HEK293 (cell line): ENCODE measurements around the gene TNIP3.

Experiments used
- CTCF ChIA-PET: fragments of 350-600 bp; formaldehyde crosslinking; extraction: SDS; loops from one replicate; lab custom pipeline; 2021; ENCODE audit warnings: antibody characterized with exemption; lab: Yijun Ruan, JAX
- POLR2A ChIA-PET: fragments of 300-600 bp; formaldehyde crosslinking; extraction: SDS; loops from one replicate; lab custom pipeline; 2020; ENCODE audit warnings: antibody characterized with exemption, inconsistent platforms; lab: Yijun Ruan, JAX
- H3K27ac ChIP-seq: fragments of 200-500 bp; sonication (Bioruptor generic); 2 replicates; pipeline ENCODE4 v1.5.1; 2014; ENCODE audit warnings: low read depth, low read length, control low read depth, inconsistent platforms; ENCODE audit errors: extremely low read depth
- H3K36me3 ChIP-seq, 2 experiments: fragments of 200-500 bp in 1 of 2; sonication (Bioruptor generic) in 1 of 2; 1 replicate in 1 of 2; 2 replicates in 1 of 2; pipeline ENCODE4 v1.5.1; 2014 to 2017; ENCODE audit warnings: inconsistent platforms in 2 of 2, low read length in 2 of 2; ENCODE audit not compliant: control insufficient read depth in 2 of 2, insufficient read depth in 1 of 2
- H3K4me1 ChIP-seq: fragments of 200-500 bp; sonication (Bioruptor generic); 2 replicates; pipeline ENCODE4 v1.5.1; 2014; ENCODE audit warnings: mild to moderate bottlenecking, low read length, inconsistent platforms; ENCODE audit not compliant: control insufficient read depth, insufficient read depth
- H3K4me3 ChIP-seq: 2 replicates; pipeline ENCODE4 v1.5.1; 2011; ENCODE audit warnings: low read depth, mild to moderate bottlenecking, control low read depth, low read length, moderate library complexity
- H3K9me3 ChIP-seq: fragments of 200-500 bp; sonication (Bioruptor generic); 2 replicates; pipeline ENCODE4 v1.5.1; 2014; ENCODE audit warnings: low read depth, low read length, inconsistent platforms; ENCODE audit not compliant: control insufficient read depth, insufficient read depth
- HOXC10 ChIP-seq: sonication (generic); formaldehyde crosslinking; IDR thresholded peaks from 2 replicates; pipeline ENCODE4 v1.8.1; 2023; ENCODE audit warnings: mild to moderate bottlenecking, missing genetic modification reagents
- IKZF3 ChIP-seq: fragments of 450-650 bp; IDR thresholded peaks from 2 replicates; pipeline ENCODE4 v1.5.0; 2018; ENCODE audit warnings: missing biosample characterization, mild to moderate bottlenecking, missing genetic modification characterization, moderate library complexity
- KLF17 ChIP-seq: fragments of 450-650 bp; formaldehyde crosslinking; IDR thresholded peaks from 2 replicates; pipeline ENCODE4 v1.5.1; 2016; ENCODE audit warnings: missing biosample characterization, missing genetic modification characterization
- KLF8 ChIP-seq: fragments of 450-650 bp; formaldehyde crosslinking; IDR thresholded peaks from 2 replicates; pipeline ENCODE4 v1.5.1; 2016; ENCODE audit warnings: missing biosample characterization, missing genetic modification characterization
- PBX3 ChIP-seq: sonication (generic); formaldehyde crosslinking; IDR thresholded peaks from 2 replicates; pipeline ENCODE4 v1.8.1; 2022; ENCODE audit warnings: mild to moderate bottlenecking, moderate library complexity, missing genetic modification reagents
- PRDM10 ChIP-seq: fragments of 450-650 bp; formaldehyde crosslinking; IDR thresholded peaks from 2 replicates; pipeline ENCODE4 v1.5.1; 2016; ENCODE audit warnings: missing biosample characterization, missing genetic modification characterization
- PRDM4 ChIP-seq: fragments of 450-650 bp; formaldehyde crosslinking; IDR thresholded peaks from 2 replicates; pipeline ENCODE4 v1.5.1; 2017; ENCODE audit warnings: missing biosample characterization, missing genetic modification characterization
- WT1 ChIP-seq: fragments of 450-650 bp; formaldehyde crosslinking; IDR thresholded peaks from 2 replicates; pipeline ENCODE4 v1.5.1; 2016; ENCODE audit warnings: missing biosample characterization, missing genetic modification characterization
- ZFP69B ChIP-seq: fragments of 450-650 bp; formaldehyde crosslinking; IDR thresholded peaks from 2 replicates; pipeline ENCODE4 v1.5.1; 2016; ENCODE audit warnings: missing biosample characterization, missing genetic modification characterization
- ZNF138 ChIP-seq: fragments of 450-650 bp; formaldehyde crosslinking; IDR thresholded peaks from 2 replicates; pipeline ENCODE4 v1.5.1; 2016; ENCODE audit warnings: missing biosample characterization, missing genetic modification characterization, borderline replicate concordance
- ZNF16 ChIP-seq: fragments of 450-650 bp; formaldehyde crosslinking; IDR thresholded peaks from 2 replicates; pipeline ENCODE4 v1.5.1; 2016; ENCODE audit warnings: low read depth, missing biosample characterization, missing genetic modification characterization
- ZNF175 ChIP-seq: fragments of 450-650 bp; formaldehyde crosslinking; IDR thresholded peaks from 2 replicates; pipeline ENCODE4 v1.5.1; 2016; ENCODE audit warnings: missing biosample characterization, missing genetic modification characterization
- ZNF19 ChIP-seq: fragments of 450-650 bp; formaldehyde crosslinking; IDR thresholded peaks from 2 replicates; pipeline ENCODE4; 2016; ENCODE audit warnings: missing biosample characterization, missing genetic modification characterization, low read depth
- ZNF202 ChIP-seq: fragments of 450-650 bp; formaldehyde crosslinking; IDR thresholded peaks from 2 replicates; pipeline ENCODE4 v1.5.1; 2016; ENCODE audit warnings: missing biosample characterization, missing genetic modification characterization, borderline replicate concordance
- ZNF362 ChIP-seq: fragments of 450-650 bp; formaldehyde crosslinking; IDR thresholded peaks from 2 replicates; pipeline ENCODE4 v1.5.1; 2016; ENCODE audit warnings: missing biosample characterization, missing genetic modification characterization
- ZNF560 ChIP-seq: fragments of 450-650 bp; formaldehyde crosslinking; IDR thresholded peaks from 2 replicates; pipeline ENCODE4 v1.5.1; 2017; ENCODE audit warnings: missing biosample characterization, missing genetic modification characterization, borderline replicate concordance
- ZNF626 ChIP-seq: fragments of 450-650 bp; sonication (Bioruptor Pico); formaldehyde crosslinking; IDR thresholded peaks from 2 replicates; pipeline ENCODE4 v1.5.1; 2018; ENCODE audit warnings: missing biosample characterization, missing genetic modification characterization, inconsistent platforms
- ZNF654 ChIP-seq: fragments of 450-650 bp; formaldehyde crosslinking; IDR thresholded peaks from 2 replicates; pipeline ENCODE4 v1.5.1; 2016; ENCODE audit warnings: low read depth, missing biosample characterization, missing genetic modification characterization
- ZNF776 ChIP-seq: fragments of 450-650 bp; formaldehyde crosslinking; IDR thresholded peaks from 2 replicates; pipeline ENCODE4 v1.5.0; 2017; ENCODE audit warnings: missing biosample characterization, missing genetic modification characterization, borderline replicate concordance
- ZNF843 ChIP-seq: fragments of 450-650 bp; formaldehyde crosslinking; IDR thresholded peaks from 2 replicates; pipeline ENCODE4 v1.5.1; 2016; ENCODE audit warnings: missing biosample characterization, missing genetic modification characterization
- ZXDB ChIP-seq: fragments of 450-650 bp; formaldehyde crosslinking; IDR thresholded peaks from 2 replicates; pipeline ENCODE4 v1.5.1; 2016; ENCODE audit warnings: missing biosample characterization, missing genetic modification characterization

The TNIP3 gene

GRCh38 chr4:121098266-121098665 lies 65.9 kb downstream of the TNIP3 start (continued):
- no peak for TF ChIP-seq PBX3 (CRISPR knock-in tag)
- TF ChIP-seq, all 188 proteins: peak for 0

- Histone ChIP-seq H3K4me3 (no peak overlapping the region), H3K4me1 (no peaks in the 10 kb centered on the region), H3K27ac (no peak overlapping the region), H3K36me3 (no peaks in the 10 kb centered on the region), H3K9me3 (no peaks in the 10 kb centered on the region)
- TF ChIP-seq ZNF16 (tag by site-specific recombination) (no peak), KLF17 (no peak), ZNF654 (tag by site-specific recombination) (peak; percentile 77), ZNF362 (0 out of 2 replicates have a peak, but pooled peaks have one; percentile 65), HOXC10 (CRISPR knock-in tag) (no peak)
- ChIA-PET POLR2A (no interaction called here), CTCF (interaction anchor here (0.6 to 0.7 kb wide), 5 partner anchors 11 to 558 kb away, joined by 3 to 4 read pairs (median 3); no protein-coding TSS in a partner anchor)
These were observed 67.5 kb downstream of the TNIP3 start for GRCh38 chr4:121096629-121097028.

GRCh38 chr4:121096191-121096590 lies 67.9 kb downstream of the TNIP3 start:
- Histone ChIP-seq H3K27ac (no peak overlapping the region), H3K4me3 (no peak overlapping the region), H3K4me1 (no peaks in the 10 kb centered on the region), H3K36me3 (no peaks in the 10 kb centered on the region), H3K9me3 (no peaks in the 10 kb centered on the region)
- CTCF ChIA-PET, result interaction anchor here (0.6 to 1.3 kb wide), 3 partner anchors 11 to 252 kb away, joined by 3 to 6 read pairs (median 4); no protein-coding TSS in a partner anchor
- POLR2A ChIA-PET, result no interaction called here
- TF ChIP-seq WT1 (tag by site-specific recombination) (no peak), ZNF362 (no peak), ZNF175 (no peak), ZNF626 (tag by site-specific recombination) (no peak), ZFP69B (tag by site-specific recombination) (no peak), ZXDB (tag by site-specific recombination) (no peak), ZNF19 (tag by site-specific recombination) (no peak), ZNF138 (tag by site-specific recombination) (no peak), ZNF560 (no peak), ZNF776 (tag by site-specific recombination) (no peak), IKZF3 (tag by site-specific recombination) (no peak), KLF8 (tag by site-specific recombination) (no peak), PRDM4 (tag by site-specific recombination) (no peak), PRDM10 (tag by site-specific recombination) (no peak), ZNF202 (no peak), ZNF843 (tag by site-specific recombination) (no peak)
